Sigmoid colon (tissue), 7 donors: ENCODE results near the gene KLHL17. TPM values are rescaled to one million over a fixed set of nuclear protein-coding genes. Genes with fewer than 3 reads are reported as not detected.

Source experiments
- DNase-seq: peaks from one replicate; pipeline ENCODE4 v3.0.0-alpha.2; 2019
- H3K27ac ChIP-seq, 4 donors: fragments of 200-600 bp; sonication (generic); one replicate each; pipeline ENCODE4 v1.5.1; 2016 to 2019; ENCODE audit warnings: mild to moderate bottlenecking in 1 of 4
- H3K27me3 ChIP-seq, 3 donors: fragments of 200-600 bp; sonication (generic); one replicate each; pipeline ENCODE4 v1.5.1; 2019; ENCODE audit warnings: mild to moderate bottlenecking in 1 of 3
- H3K36me3 ChIP-seq, 4 donors: fragments of 200-600 bp; sonication (generic); one replicate each; pipeline ENCODE4 v1.5.1; 2016 to 2019
- H3K4me1 ChIP-seq, 4 donors: fragments of 200-600 bp; sonication (generic); one replicate each; pipeline ENCODE4 v1.5.1; 2017 to 2019
- H3K4me3 ChIP-seq, 4 donors: fragments of 200-600 bp; sonication (generic); one replicate each; pipeline ENCODE4 v1.5.1; 2017 to 2019; ENCODE audit warnings: mild to moderate bottlenecking in 2 of 4, moderate library complexity in 1 of 4
- H3K9me3 ChIP-seq, 4 donors: fragments of 200-600 bp in 3 of 4; sonication (generic) in 3 of 4; one replicate each; pipeline versions ENCODE4 v1.5.1 to v1.6.1; 2013 to 2019
- EP300 ChIP-seq, 4 donors: sonication (generic); formaldehyde crosslinking; IDR thresholded peaks; one replicate each; pipeline ENCODE4 v1.6.1; 2017; ENCODE audit warnings: antibody characterized with exemption in 4 of 4
- POLR2A ChIP-seq, 2 donors: fragments of 450-650 bp; IDR thresholded peaks; one replicate each; pipeline ENCODE4 v1.6.1; 2016; ENCODE audit warnings: antibody characterized with exemption in 2 of 2, mild to moderate bottlenecking in 2 of 2, moderate library complexity in 2 of 2
- POLR2AphosphoS5 ChIP-seq, 4 donors: sonication (generic); formaldehyde crosslinking; IDR thresholded peaks; one replicate each; pipeline ENCODE4 v1.6.1; 2017; ENCODE audit warnings: antibody characterized with exemption in 4 of 4
- WGBS, 2 donors: extraction: QIAGEN DNeasy Blood & Tissue Kit; methylation state at CpG; one replicate each; pipeline ENCODE4 v1.1.7; 2013; 5-methylcytosine and 5-hydroxymethylcytosine counted together
- intact Hi-C: fragments of 100-400 bp; cut with DNase I; formaldehyde crosslinking; loops from one replicate; pipeline ENCODE4 v1.15.1; 2023
- polyA plus RNA-seq, 3 donors: library from polyadenylated mRNA; stranded (reverse); fragments of 200-250 nt; gene quantifications; one replicate each; pipeline ENCODE4 v1.2.3, GENCODE V29; 2013
- total RNA-seq, 4 donors: library from RNA; depleted of rRNA; stranded (reverse); fragments of >200 nt; gene quantifications; one replicate each; pipeline ENCODE4 v1.1.0, GENCODE V29; 2016
- TF ChIP-seq, protein P1 (sequence below), 4 experiments: fragments of 450-650 bp in 3 of 4; fragments of 200-600 bp in 1 of 4; IDR thresholded peaks; one replicate each; pipeline ENCODE4 v1.5.1; 2016 to 2019; ENCODE audit warnings: antibody characterized with exemption in 4 of 4, mild to moderate bottlenecking in 3 of 4, moderate library complexity in 2 of 4
- donor health status: healthy with polysubstance abuse.
- donor health status: Bipolar disorder and iron deficiency.
- donor health status: healthy.

Gene KLHL17
- total and polyA plus RNA-seq, 7 donors = 0.69 to 10.8 (median 4.9) TPM

DNA sequence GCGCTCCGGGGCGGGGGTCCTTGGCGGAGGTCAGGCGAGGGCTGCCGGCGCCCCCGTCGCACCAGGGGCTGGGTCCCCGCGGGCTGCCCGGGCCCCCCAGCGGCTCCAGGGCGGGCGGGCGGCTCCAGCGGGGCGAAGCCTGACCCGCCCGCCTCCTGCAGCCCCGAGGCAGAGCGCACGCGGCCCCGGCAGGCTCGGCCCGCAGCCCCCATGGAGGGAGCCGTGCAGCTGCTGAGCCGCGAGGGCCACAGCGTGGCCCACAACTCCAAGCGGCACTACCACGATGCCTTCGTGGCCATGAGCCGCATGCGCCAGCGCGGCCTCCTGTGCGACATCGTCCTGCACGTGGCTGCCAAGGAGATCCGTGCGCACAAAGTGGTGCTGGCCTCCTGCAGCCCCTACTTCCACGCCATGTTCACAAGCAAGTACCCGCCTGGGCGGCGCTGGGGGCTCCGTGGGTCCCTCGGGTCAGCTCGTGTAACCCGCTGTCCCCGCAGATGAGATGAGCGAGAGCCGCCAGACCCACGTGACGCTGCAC is 817 bp downstream of the KLHL17 start:
- Histone ChIP-seq H3K27ac (peak overlapping the region in 2 of 4 donors; percentile 53 to 54), H3K4me1 (peaks cover 0 to 51% (median 41%) of the 10 kb centered on the region in 4 donors), H3K36me3 (peaks cover 3 to 23% (median 8%) of the 10 kb centered on the region in 4 donors), H3K9me3 (no peaks in the 10 kb centered on the region), H3K27me3 (peaks cover 0 to 4% (median 1%) of the 10 kb centered on the region in 3 donors), H3K4me3 (peak overlapping the region; percentile 54 to 100 (median 86))
- intact Hi-C loops = no loop called here
- TF ChIP-seq, protein P1, sequence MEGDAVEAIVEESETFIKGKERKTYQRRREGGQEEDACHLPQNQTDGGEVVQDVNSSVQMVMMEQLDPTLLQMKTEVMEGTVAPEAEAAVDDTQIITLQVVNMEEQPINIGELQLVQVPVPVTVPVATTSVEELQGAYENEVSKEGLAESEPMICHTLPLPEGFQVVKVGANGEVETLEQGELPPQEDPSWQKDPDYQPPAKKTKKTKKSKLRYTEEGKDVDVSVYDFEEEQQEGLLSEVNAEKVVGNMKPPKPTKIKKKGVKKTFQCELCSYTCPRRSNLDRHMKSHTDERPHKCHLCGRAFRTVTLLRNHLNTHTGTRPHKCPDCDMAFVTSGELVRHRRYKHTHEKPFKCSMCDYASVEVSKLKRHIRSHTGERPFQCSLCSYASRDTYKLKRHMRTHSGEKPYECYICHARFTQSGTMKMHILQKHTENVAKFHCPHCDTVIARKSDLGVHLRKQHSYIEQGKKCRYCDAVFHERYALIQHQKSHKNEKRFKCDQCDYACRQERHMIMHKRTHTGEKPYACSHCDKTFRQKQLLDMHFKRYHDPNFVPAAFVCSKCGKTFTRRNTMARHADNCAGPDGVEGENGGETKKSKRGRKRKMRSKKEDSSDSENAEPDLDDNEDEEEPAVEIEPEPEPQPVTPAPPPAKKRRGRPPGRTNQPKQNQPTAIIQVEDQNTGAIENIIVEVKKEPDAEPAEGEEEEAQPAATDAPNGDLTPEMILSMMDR (IDR thresholded peaks at IDR 0.05) = no peak
- TF ChIP-seq POLR2AphosphoS5 (IDR thresholded peaks at IDR 0.05) = no peak
- TF ChIP-seq POLR2A (IDR thresholded peaks at IDR 0.05) = no peak
- TF ChIP-seq EP300 (IDR thresholded peaks at IDR 0.05) = no peak
- WGBS, 2 donors = 37 to 40% methylated on average over 56 of the region's 56 CpGs
- DNase-seq = no peak

DNA sequence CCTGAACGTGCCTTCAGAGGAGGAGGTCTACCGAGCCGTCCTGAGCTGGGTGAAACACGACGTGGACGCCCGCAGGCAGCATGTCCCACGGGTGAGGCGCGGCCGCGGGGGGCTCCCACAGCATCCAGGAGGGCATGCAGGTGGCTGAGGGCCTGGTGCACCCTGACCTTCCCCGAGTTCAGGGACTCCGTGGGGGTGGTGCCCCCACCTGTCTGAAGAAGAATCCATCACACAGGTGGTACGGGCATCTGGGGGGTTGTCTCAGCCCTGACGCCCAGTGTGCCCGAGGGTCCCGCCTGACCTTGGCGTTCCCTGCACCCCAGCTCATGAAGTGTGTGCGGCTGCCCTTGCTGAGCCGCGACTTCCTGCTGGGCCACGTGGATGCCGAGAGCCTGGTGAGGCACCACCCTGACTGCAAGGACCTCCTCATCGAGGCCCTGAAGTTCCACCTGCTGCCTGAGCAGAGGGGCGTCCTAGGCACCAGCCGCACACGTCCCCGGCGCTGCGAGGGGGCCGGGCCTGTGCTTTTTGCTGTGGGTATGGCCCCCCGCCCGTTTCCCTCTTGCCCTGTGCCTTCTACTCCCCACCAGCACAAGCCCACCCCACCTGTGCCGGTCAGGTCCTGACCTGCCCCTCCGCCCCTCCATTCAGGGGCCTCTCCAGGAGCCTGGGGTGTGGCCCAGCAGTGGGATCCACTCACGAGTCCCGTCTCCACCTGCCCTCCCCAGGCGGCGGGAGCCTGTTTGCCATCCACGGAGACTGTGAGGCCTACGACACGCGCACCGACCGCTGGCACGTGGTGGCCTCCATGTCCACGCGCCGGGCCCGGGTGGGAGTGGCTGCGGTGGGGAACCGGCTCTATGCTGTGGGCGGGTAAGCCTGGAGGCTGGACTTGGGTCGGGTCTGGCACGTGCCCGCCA is 2.3 kb downstream of the KLHL17 start:
- Histone ChIP-seq H3K9me3 (no peaks in the 10 kb centered on the region), H3K4me3 (no peak overlapping the region), H3K27ac (no peak overlapping the region), H3K4me1 (peaks cover 0 to 52% (median 41%) of the 10 kb centered on the region in 4 donors), H3K36me3 (peaks cover 0 to 14% (median 0%) of the 10 kb centered on the region in 4 donors), H3K27me3 (peaks cover 0 to 14% (median 6%) of the 10 kb centered on the region in 3 donors)
- intact Hi-C loops = no loop called here
- no peak for DNase-seq
- WGBS, 2 donors = 95 to 96% methylated on average over 57 of the region's 57 CpGs
- TF ChIP-seq POLR2AphosphoS5 (IDR thresholded peaks at IDR 0.05) = no peak
- TF ChIP-seq EP300 (IDR thresholded peaks at IDR 0.05) = no peak
- TF ChIP-seq, protein P1 (IDR thresholded peaks at IDR 0.05) = no peak
- TF ChIP-seq POLR2A (IDR thresholded peaks at IDR 0.05) = no peak

DNA sequence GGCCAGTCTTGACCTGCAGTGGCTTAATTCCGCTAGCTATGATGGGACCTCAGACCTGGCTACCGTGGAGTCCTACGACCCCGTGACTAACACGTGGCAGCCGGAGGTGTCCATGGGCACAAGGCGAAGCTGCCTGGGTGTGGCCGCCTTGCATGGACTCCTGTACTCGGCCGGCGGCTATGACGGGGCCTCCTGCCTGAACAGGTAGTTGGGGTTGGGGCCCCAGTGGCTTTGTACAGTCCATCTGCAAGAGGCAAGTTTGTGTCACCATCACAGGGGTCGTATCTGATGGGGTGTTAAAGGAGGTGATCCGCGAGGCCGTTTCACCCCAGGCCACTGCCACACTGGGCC is 2.9 kb downstream of the KLHL17 start:
- Histone ChIP-seq H3K27me3 (peaks cover 0 to 20% (median 12%) of the 10 kb centered on the region in 3 donors), H3K36me3 (peaks cover 0 to 14% (median 0%) of the 10 kb centered on the region in 4 donors), H3K4me3 (no peak overlapping the region), H3K9me3 (no peaks in the 10 kb centered on the region), H3K4me1 (peaks cover 0 to 46% (median 35%) of the 10 kb centered on the region in 4 donors), H3K27ac (no peak overlapping the region)
- WGBS, 2 donors = 85 to 87% methylated on average over 16 of the region's 16 CpGs
- intact Hi-C loops = no loop called here
- TF ChIP-seq, protein P1 (IDR thresholded peaks at IDR 0.05) = no peak
- TF ChIP-seq EP300 (IDR thresholded peaks at IDR 0.05) (no peak), POLR2A (IDR thresholded peaks at IDR 0.05) (no peak), POLR2AphosphoS5 (IDR thresholded peaks at IDR 0.05) (no peak)
- DNase-seq = no peak

DNA sequence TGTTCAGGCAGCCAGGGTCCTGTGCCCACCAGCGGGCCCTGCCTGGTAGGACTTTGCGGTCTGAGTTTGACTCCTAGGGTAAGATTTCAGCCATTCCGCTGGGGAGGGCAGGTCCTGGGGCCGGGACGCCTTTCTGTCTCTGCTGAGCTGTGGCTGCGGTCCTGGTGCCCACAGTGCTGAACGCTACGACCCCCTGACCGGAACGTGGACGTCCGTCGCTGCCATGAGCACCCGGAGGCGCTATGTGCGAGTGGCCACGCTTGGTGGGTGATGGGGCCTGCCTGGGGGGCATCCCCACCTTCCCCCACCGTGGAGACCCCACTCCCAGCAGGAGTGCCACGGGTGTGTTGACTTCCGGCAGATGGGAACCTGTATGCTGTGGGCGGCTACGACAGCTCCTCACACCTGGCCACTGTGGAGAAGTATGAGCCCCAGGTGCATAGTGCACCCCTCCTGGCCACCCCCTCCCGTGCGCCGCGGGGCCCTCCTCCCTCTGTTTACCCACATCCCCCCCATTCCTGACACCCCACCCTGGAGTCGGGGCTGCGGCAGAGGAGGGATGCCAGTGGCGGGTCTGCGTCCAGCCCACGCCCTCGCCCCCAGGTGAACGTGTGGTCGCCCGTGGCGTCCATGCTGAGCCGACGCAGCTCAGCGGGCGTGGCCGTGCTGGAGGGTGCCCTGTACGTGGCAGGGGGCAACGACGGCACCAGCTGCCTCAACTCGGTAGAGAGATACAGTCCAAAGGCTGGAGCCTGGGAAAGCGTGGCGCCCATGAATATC is 3.6 kb downstream of the KLHL17 start:
- 92 to 93% methylated on average over 47 of the region's 47 CpGs for WGBS, 2 donors
- peaks cover 0 to 40% (median 32%) of the 10 kb centered on the region in 4 donors for H3K4me1 ChIP-seq
- peaks cover 0 to 26% (median 17%) of the 10 kb centered on the region in 3 donors for H3K27me3 ChIP-seq
- H3K4me3 ChIP-seq = no peak overlapping the region
- peaks cover 0 to 14% (median 0%) of the 10 kb centered on the region in 4 donors for H3K36me3 ChIP-seq
- no peak for TF ChIP-seq POLR2A (IDR thresholded peaks at IDR 0.05)
- H3K27ac ChIP-seq = no peak overlapping the region
- no peaks in the 10 kb centered on the region for H3K9me3 ChIP-seq
- intact Hi-C loops = no loop called here
- DNase-seq = no peak
